HG03521 (cell line): ENCODE data around the gene KIF2C.
"Not testable (repeated sequence)": the region's sequence is repeated elsewhere in the genome, so short reads cannot be mapped to it uniquely, and the experiment has no call there.

Source experiments
- ATAC-seq: cut with Tn5 transposase; IDR thresholded peaks from one replicate; pipeline ENCODE4 v1.9.1; 2021; ENCODE audit warnings: mild to moderate bottlenecking, moderate library complexity; ENCODE audit not compliant: unreplicated experiment

KIF2C gene

DNA sequence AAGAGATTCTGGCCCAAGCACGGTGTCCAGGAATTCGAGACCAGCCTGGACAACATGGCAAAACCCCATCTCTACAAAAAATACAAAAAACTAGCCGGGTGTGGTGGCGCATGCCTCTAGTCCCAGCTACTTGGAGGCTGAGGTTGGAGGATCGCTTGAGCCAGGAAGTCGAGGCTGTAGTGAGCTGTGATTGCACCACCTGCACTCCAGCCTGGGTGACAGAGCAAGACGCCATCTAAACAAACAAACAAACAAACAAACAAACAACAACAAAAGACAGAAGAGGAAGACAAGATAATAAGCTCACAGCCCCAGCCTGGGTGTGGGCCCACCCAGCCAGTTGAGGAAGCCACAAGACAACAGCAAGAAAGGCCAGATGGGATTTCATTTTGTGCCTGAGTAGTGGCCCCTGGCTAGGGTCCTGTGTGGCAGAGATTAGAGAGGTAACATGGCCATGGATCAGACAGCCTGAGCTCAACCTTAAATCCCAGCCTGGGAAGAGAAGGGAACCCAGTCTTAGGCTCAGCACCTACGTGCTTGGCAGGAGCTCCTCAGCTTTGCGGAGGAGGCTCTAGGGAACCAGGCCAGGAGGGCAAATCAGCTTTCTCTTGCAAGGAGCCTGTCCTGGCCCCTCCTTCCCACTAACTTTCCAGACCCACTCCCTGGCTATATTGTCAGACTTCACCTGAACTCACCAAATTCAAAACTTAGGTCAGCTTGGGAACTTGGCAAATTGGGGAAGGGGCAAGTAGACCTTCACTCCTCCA lies 53.3 kb downstream of the KIF2C start:
- ATAC-seq: no peak

DNA sequence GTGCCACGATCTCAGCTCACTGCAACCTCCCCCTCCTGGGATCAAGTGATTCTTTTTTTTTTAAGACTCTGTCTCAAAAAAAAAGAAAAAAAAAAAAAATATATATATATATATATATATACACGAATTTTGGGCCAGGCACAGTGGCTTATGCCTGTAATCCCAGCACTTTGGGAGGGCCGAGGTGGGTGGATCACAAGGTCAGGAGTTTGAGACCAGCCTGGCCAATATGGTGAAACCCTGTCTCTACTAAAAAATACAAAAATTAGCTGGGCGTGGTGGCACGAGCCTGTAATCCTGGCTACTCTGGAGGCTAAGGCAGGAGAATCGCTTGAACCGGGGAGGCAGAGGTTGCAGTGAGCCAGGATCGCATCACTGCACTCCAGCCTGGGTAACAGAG lies 58.2 kb downstream of the KIF2C start:
- not testable (repeated sequence) for ATAC-seq

DNA sequence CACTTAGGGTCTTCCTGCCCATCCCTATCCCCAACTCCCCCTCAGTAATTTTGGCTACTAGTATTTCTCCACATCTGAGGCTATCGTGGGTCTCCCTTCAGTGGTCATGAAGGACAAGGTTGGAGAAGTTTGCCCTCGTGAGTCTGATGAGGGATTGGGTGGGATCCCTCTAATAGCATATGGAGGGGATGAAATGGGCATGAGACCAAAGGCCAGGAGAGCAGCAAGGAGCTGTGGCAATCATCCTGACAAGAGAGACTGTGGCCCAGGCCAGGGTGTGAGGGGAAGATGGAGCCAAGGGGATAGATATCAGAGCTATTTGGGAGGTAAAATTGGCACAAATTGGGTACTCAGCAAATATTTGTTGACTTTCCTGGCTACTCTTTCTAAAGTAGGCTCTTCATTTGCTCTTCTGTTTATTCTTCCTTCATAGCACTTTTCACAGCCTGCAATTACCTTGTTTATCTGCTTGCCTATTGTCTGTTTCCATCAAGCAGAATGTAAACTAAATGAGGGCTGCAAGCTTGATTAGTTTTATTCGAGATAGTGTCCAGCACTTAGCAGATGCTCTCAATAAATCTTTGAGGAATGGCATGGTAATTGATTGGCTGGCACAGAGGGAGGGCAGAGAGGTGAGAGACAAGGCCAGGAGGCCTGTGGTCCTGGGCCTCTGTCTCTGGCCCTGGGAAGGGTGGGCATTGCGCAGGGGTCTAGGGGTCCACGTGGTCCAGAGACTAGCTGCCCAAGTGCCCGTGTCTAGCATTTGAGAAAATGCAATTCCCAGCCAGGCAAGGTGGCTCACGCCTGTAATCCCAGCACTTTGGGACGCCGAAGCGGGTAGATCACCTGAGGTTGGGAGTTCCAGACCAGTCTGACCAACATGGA lies 59.1 kb downstream of the KIF2C start:
- no peak for ATAC-seq

DNA sequence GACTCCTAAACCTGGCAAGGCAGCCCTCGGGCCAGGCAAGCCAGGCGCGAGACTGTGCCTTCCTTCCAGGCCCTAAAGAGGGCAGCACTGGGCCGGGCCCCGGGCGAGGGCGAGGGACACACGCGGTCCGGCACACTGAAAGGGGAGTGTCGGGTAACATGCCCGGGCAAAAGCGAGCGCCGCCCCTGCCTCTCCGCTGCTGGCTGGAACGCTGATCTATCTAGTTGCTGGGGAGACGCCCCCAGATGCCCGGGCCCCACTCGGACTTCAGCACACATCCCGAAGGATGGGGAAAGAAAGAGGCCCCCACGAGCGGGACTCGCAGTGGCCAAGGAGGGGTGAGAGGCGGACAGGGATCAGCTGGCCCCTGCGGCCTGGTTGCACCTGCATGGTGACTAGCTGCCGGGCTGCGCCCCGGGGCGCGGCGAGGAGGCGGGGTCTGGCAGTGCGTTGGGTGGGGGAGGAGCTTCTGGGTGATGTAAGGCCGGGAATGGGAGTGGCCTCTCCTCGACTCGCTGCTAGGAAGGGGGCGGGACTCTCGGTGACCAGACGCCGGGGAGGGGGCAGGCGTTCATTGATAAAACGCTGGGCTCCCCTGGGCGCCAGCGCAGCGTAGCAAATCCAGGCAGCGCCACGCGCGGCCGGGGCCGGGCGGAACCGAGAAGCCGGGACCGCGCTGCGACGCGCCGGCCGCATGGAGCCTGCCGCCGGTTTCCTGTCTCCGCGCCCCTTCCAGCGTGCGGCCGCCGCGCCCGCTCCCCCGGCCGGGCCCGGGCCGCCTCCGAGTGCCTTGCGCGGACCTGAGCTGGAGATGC lies 60.3 kb downstream of the KIF2C start, which contains the start of gene PLK3:
Gene PLK3 (plus strand): TSS at position 608 of the 815 bp plus-strand sequence. CDS start 87 bp downstream, at position 695.
- peak; percentile 82 for ATAC-seq

DNA sequence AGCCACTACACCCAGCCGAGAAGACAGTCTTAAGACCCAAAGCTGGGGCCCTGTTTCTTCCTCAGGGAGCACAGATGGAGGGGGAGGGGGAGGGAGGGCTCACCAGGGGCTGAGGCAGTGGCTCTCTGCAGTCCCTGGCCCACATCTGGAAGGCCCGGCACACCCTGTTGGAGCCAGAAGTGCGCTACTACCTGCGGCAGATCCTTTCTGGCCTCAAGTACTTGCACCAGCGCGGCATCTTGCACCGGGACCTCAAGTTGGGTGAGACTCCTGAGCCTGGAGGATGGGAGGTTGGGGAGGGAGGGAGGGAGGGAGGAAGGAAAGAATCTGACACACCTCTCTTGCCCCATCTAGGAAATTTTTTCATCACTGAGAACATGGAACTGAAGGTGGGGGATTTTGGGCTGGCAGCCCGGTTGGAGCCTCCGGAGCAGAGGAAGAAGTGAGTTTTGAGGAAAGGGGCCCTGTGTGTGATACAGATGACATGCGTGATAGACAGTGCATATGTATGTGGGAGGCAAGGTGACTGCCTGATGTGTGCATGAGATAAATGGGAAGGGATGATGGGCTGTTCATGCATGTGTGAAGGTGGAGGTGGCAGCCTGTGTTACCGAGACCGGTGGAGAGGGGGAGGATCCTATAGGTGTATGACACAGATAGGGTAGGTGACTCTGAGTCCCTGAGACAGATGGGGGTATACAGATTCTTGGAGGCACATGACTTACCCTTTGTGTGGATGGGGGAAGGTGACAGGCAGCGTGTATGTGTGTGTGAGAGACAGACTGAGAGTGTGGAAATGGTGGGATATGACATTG lies 62.1 kb downstream of the KIF2C start:
- no peak for ATAC-seq

DNA sequence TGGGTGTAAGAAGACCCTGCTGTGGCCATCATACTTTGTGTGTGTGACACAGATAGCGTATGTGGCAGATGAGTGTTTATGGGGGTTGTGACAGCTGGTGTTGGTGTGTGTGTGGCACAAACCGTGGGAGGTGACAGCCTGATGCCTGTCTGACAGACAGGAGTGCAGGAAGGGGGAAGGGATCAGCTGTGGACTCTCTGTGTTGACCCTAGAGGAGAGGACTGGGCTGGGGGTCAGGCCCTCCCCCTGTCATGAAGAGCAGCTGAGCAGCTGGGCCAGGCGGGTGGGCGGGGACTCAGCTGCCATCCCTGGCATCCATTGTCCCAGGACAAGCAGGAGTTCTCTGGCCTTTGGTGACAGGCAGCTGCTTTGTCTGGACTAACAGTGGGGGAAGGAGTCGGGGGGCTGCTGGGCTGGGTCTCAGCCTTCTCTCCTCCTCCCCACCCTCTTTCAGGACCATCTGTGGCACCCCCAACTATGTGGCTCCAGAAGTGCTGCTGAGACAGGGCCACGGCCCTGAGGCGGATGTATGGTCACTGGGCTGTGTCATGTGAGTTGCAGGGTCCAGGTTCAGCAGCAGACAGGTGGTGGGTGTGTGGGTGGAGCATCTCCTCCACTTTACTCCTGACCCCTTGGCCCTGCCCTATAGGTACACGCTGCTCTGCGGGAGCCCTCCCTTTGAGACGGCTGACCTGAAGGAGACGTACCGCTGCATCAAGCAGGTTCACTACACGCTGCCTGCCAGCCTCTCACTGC lies 62.8 kb downstream of the KIF2C start:
- ATAC-seq: no peak

DNA sequence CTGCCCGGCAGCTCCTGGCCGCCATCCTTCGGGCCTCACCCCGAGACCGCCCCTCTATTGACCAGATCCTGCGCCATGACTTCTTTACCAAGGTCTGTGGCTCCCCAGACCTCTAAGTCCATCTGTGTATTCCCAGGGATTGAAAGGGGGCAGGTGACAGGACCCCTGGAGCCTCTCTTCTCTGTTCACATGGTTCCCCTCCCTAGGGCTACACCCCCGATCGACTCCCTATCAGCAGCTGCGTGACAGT lies 63.4 kb downstream of the KIF2C start:
- no peak for ATAC-seq

DNA sequence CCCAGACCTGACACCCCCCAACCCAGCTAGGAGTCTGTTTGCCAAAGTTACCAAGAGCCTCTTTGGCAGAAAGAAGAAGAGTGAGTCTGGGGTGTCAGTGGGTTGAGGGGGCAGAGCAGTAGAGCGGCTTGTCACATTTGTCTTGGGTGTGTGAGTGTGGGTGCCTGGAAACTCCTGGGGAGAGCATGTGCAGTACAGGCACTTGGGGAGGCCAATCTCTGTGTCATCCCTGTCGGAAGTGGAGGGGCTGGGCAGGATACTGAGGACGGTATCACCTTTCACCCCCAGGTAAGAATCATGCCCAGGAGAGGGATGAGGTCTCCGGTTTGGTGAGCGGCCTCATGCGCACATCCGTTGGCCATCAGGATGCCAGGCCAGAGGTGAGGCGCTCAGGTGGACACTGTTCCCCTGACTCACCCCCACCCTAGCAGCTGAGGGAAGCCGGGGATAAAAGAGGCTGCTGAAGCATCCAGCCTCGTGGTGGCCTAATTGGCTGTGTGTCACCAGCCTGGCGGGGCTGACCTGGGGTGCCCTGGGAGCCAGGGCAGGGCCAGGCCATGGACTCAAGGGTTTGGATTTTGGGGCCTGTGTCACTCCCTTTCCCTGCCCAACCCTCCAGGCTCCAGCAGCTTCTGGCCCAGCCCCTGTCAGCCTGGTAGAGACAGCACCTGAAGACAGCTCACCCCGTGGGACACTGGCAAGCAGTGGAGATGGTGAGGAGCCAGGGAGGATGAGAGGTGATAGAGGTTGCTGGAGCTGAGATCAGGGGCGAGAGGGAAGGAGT lies 63.9 kb downstream of the KIF2C start:
- ATAC-seq: no peak

DNA sequence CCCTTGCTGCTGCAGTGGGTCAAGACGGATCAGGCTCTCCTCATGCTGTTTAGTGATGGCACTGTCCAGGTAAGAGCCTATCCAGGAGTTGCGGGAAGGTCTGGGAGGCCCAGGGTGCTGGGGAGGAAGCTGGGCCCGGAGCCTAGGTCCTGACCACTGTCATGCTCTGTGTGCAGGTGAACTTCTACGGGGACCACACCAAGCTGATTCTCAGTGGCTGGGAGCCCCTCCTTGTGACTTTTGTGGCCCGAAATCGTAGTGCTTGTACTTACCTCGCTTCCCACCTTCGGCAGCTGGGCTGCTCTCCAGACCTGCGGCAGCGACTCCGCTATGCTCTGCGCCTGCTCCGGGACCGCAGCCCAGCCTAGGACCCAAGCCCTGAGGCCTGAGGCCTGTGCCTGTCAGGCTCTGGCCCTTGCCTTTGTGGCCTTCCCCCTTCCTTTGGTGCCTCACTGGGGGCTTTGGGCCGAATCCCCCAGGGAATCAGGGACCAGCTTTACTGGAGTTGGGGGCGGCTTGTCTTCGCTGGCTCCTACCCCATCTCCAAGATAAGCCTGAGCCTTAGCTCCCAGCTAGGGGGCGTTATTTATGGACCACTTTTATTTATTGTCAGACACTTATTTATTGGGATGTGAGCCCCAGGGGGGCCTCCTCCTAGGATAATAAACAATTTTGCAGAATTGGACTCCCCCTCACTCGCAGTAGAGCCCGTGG lies 65.8 kb downstream of the KIF2C start:
- ATAC-seq: no peak

DNA sequence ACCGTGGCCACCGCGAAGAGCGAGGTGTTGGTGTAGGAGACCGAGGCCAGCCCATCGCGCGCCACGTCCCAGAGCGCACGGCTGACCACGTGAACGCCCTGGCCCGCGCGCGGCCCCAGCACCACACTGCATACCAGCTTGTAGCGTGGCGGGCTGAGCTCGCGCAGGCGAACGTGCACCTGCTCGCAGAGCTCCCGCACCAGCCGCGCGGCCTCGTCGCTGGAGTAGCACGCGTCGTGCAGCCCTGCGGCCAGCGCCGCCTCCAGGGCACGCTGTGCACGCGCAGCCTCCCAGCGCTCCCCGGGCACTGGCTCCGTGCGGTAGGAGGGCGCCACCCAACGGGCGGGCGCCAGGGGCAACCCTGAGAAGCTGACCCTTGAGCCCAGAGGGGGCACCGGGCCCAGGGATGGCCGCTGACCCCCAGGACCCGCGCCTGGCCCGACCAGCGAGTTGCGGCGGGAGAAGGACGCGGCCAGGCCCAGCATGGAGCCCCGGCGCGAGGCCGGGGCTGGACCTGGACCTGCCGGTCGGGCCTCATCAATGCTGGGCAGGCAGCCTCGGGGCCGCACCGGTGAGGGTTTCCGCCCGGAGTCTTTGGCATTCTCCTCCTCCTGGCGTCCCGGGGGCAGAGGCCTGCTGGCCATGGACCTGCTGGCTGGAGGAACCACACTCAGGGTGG lies 66.5 kb downstream of the KIF2C start:
- ATAC-seq: no peak

DNA sequence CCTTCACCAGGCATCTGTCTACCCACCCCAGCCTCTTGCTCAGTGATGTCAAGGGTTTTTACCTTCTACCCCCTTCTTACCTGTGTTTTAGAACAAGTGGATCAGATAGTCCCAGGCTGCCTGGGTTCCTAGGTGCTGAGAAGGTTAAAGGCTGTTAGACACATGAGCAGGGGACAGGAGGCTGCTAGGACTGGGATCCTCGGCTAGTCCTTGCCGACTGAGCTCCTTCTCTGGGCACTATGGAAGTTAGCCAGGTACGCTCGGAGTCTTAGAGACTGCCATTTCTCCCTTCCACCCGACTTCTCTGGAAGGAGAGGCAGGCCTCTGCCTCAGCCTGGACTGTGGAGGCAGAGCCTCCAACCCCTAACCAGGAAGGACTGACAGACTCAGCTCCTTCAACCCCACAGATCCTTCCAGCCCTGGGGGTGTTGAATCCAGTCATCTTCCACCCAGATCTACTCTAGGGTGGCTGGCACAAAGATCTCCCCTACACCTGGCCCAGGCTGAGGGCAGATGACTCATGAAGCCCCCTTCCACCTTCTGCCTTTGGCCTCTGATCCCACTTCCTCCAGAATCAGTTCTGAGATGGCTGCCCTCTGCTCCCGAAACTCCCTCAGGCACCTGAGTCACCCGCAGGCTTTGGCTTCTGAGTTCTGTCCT lies 67.2 kb downstream of the KIF2C start, which contains the start of gene DYNLT4:
Gene DYNLT4 (minus strand): TSS at position 648 of the 660 bp plus-strand sequence. CDS start 683 bp downstream, outside the sequence.
- no peak for ATAC-seq

DNA sequence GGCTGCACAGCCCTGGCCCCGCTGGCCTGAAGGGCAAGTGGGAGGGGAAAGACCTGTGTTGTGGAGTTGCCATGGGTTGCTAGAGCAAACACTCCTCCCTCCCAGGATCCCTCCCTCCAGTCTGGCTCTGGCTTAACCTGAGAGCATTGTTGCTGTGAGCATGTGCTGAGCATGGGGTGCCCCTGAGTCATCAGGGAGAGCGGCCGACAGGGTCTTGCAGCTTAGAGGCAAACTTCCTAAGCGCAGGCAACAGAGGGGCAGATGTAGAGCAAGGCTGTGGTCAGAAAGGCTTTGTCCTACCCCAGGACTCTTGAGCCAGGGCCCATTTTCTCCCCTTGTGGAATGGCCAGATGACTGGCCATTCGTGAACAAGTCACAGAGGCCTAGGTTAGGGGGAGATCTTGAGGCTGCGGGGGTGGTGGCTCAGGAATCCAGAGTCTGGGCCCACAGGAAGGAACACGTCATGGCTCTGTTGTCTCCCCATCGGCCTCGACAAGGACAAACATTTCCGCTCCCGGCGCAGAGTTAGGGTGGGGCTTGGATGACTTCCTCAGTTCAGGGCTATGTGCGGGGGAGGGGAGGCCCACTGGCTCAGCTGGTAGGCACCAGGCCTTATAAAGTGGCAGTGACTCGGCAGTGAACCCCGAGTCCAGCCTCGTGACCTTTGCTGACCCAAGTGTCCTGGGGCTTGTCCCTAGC lies 67.9 kb downstream of the KIF2C start:
- ATAC-seq: peak; percentile 29

DNA sequence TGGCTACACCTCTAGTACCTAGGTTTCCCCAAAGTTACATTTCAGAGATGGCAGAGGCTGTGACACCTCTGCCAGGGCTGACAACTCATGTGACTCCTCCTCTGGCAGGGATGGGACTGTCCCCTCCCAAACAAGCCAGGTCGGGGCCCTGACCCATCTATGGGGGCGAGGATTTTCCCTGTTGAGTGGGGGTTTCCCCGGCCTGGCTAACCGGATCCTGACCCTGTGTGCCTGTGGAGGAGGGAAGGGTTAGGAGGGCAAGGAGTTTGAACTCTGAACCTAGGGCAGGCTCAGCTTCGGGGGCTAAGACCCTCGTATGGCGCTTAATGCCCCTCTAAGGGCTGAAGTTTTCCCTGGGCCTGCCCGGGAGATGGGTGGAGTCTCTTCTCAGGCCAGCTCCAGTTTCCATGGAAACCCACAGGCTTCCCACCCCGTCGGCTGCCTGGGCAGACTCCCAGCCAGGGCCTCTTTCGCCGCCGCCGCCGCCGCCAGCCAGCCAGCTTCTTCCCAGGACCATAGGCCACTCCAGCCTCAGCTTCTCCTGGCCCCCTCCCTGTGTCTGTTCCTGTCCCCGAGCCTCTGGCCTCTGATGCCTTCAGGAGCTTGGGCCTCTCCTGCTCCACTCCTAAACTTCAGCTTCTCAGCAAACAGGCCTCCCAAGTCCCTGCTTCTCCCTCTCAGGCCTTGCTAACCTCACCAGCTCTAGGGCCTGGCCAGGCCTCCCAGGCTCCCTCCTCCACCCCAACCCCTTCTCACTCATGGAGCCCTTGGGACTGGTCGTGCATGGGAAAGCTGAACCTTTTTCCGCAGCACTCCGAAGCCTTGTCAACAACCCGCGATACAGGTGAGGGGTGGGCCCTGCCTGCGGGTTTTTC lies 68.7 kb downstream of the KIF2C start, which contains the start of gene BTBD19:
Gene BTBD19 (plus strand): TSS at position 461 of the 875 bp plus-strand sequence. CDS start 298 bp downstream, at position 759.
- ATAC-seq: no peak

DNA sequence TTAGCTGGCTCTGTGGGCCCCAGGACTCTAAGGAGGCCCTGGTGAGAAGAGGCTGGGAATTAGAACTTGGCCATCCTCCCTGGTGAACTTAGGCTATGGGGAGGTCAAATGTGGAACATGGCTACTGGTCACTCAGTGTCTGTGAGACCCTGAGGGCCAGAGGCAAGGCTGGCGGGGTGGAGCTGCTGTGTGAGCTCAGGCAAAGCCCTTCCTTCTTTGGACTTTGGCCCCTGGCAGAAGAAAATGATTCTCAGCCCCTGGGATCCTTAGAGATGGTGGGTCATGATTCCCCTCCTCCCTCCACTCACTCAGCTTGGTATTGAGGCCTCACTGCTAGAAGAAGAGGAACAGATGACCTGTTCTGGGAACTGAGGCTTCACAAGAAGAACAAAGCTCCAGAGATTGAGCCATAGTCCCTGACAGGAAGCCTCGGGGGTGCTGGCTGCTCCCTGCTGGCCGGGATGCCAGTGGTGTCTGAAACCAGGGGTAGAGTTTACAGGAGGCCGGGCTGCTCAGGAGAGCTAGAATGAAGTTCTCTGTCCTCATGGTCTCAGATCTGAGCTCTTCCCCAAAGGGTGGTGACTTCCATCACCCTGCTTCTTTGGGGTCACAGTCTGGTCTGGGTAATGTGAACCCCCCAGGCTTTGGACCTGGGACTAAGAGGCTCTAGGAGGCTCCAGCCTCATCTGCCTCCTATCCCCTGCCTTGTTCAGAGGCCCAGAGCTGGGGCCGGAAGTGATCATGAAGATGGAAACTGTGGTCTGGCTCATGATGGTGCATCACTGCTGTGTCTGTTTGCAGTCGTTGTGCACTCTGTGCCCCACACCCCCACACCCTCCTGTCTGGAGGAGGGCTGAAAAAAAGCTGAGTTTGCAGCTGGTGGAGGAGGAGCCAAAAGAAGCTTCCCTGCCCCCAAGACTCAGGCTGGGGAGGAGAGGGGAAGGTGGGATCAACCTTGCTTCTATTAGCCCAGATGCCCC lies 69.6 kb downstream of the KIF2C start:
- ATAC-seq: peak; percentile 53
